ENCODE measurements around the gene PCBD2.

DNA sequence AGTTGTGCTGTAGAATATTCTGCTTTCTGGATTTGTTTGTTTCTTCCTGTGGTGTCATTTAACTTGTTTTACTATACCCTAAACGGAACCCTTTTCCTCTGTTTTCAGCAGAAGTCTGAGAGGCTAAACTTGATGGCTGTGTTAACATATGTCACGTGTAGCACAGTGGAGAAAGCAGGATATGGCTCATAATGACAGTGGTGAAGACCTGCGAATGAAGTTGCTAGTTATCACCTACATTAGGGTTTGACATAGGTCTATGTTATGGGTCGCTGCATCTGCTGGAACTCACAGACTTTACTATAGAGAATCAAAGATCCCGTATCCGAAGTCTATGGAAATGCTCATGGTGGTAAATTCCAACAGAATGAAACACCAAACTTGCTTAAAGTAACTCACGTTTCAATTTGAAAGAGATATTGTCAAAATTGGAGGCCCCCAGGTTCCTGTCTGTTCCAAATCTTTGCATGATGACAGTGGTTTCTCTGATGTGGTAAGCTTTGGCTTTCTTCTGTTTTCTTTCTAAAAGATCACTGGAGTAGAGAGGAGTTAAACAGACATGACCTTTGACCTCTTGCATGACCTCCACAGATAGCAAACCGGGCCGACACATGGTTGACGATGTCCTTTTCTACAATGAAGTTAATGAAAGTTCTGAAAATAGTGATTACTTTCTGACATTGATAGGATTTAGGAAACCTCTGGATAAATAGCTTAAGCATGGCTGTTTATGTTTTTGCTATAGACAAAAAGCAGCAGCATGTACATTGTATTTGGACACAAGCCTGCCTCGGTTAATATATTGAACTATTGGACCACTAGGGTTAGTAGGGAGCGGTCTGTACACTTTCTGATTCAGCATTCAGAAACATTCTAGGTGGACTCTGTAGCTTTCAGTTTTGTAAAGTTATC is 59.7 kb downstream of the PCBD2 start:
- no peak for TF ChIP-seq SMC3 (IDR thresholded peaks at IDR 0.05)
- TF ChIP-seq RFX5 (IDR thresholded peaks at IDR 0.05): no peak
- TF ChIP-seq, protein P1, sequence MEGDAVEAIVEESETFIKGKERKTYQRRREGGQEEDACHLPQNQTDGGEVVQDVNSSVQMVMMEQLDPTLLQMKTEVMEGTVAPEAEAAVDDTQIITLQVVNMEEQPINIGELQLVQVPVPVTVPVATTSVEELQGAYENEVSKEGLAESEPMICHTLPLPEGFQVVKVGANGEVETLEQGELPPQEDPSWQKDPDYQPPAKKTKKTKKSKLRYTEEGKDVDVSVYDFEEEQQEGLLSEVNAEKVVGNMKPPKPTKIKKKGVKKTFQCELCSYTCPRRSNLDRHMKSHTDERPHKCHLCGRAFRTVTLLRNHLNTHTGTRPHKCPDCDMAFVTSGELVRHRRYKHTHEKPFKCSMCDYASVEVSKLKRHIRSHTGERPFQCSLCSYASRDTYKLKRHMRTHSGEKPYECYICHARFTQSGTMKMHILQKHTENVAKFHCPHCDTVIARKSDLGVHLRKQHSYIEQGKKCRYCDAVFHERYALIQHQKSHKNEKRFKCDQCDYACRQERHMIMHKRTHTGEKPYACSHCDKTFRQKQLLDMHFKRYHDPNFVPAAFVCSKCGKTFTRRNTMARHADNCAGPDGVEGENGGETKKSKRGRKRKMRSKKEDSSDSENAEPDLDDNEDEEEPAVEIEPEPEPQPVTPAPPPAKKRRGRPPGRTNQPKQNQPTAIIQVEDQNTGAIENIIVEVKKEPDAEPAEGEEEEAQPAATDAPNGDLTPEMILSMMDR (IDR thresholded peaks at IDR 0.05): no peak
- no peak for TF ChIP-seq EP300 (IDR thresholded peaks at IDR 0.05)
- TF ChIP-seq, protein P2, sequence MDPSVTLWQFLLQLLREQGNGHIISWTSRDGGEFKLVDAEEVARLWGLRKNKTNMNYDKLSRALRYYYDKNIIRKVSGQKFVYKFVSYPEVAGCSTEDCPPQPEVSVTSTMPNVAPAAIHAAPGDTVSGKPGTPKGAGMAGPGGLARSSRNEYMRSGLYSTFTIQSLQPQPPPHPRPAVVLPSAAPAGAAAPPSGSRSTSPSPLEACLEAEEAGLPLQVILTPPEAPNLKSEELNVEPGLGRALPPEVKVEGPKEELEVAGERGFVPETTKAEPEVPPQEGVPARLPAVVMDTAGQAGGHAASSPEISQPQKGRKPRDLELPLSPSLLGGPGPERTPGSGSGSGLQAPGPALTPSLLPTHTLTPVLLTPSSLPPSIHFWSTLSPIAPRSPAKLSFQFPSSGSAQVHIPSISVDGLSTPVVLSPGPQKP (IDR thresholded peaks at IDR 0.05; ENCODE audit: low read depth, low read length): no peak
- TF ChIP-seq KDM1A (IDR thresholded peaks at IDR 0.05; ENCODE audit: low read depth): no peak
- TF ChIP-seq CHD2 (IDR thresholded peaks at IDR 0.05; ENCODE audit: low read length, partially characterized antibody): no peak
- TF ChIP-seq BHLHE40 (IDR thresholded peaks at IDR 0.05; ENCODE audit: low read depth, low read length): no peak

Data from A549 (cell line).